ENCODE results near the gene GNMT.

- TF ChIP-seq CTCF (IDR thresholded peaks at IDR 0.05) (no peak), EZH2 (IDR thresholded peaks at IDR 0.05; ENCODE audit: borderline replicate concordance, insufficient read depth, low read depth, low read length, poor library complexity, severe bottlenecking) (no peak)
Measured at GRCh38 chr6:42935322-42935721, 25.2 kb upstream of the GNMT start.
